Caco-2 (cell line): ENCODE results near the gene ZNF774. TPM values are rescaled to one million over a fixed set of nuclear protein-coding genes. Genes with fewer than 3 reads are reported as not detected.

Experiments
- BruUV-seq: library from RNA; stranded (reverse); fragments of 400-500 nt; replicated peaks from 2 replicates; lab custom pipeline; 2021; lab: Mats Ljungman, UMichigan
- CTCF ChIA-PET: fragments of 300-600 bp; sonication (Branson Sonifier 250); formaldehyde crosslinking; loops from one replicate; lab custom pipeline; 2022; ENCODE audit warnings: antibody characterized with exemption; lab: Charles Lee
- POLR2A ChIA-PET: fragments of 300-600 bp; sonication (Branson Sonifier 250); formaldehyde crosslinking; loops from one replicate; lab custom pipeline; 2022; ENCODE audit warnings: antibody characterized with exemption; lab: Charles Lee
- DNase-seq, 2 experiments: peaks; one replicate each; pipeline versions ENCODE4 v3.0.0 to v3.0.0-alpha.2; 2020 to 2022
- H3K27me3 ChIP-seq: replicated peaks from 2 replicates; pipeline ENCODE4 v1.6.0; 2011; ENCODE audit warnings: low read length; ENCODE audit not compliant: control insufficient read depth, insufficient read depth
- H3K36me3 ChIP-seq: 2 replicates; pipeline ENCODE4 v1.5.1; 2011; ENCODE audit warnings: low read length; ENCODE audit not compliant: control insufficient read depth, insufficient read depth
- H3K4me1 ChIP-seq: fragments of 250-450 bp; sonication (Bioruptor Pico); 2 replicates; pipeline ENCODE4 v1.5.1; 2020; ENCODE audit warnings: mild to moderate bottlenecking
- H3K4me3 ChIP-seq: 2 replicates; pipeline ENCODE4 v1.5.1; 2011; ENCODE audit warnings: low read depth, mild to moderate bottlenecking, control low read depth, low read length
- H3K9me3 ChIP-seq: fragments of 250-450 bp; sonication (Bioruptor Pico); 2 replicates; pipeline ENCODE4 v1.5.1; 2020; ENCODE audit warnings: mild to moderate bottlenecking, moderate library complexity
- H3K27ac Mint-ChIP-seq: one replicate; pipeline ENCODE4 v1.8.0; 2022; ENCODE audit warnings: mixed read lengths; ENCODE audit not compliant: unreplicated experiment
- H3K27me3 Mint-ChIP-seq: one replicate; pipeline ENCODE4 v1.8.0; 2022; ENCODE audit warnings: mixed read lengths; ENCODE audit not compliant: insufficient read depth, unreplicated experiment
- H3K36me3 Mint-ChIP-seq: one replicate; pipeline ENCODE4 v1.8.0; 2022; ENCODE audit warnings: mild to moderate bottlenecking, mixed read lengths; ENCODE audit not compliant: insufficient read depth, unreplicated experiment
- H3K4me1 Mint-ChIP-seq: one replicate; pipeline ENCODE4 v1.8.0; 2022; ENCODE audit warnings: low read depth, mixed read lengths; ENCODE audit not compliant: unreplicated experiment
- H3K4me3 Mint-ChIP-seq: one replicate; pipeline ENCODE4 v1.8.0; 2022; ENCODE audit warnings: mild to moderate bottlenecking, moderate library complexity, mixed read lengths; ENCODE audit not compliant: unreplicated experiment
- H3K9me3 Mint-ChIP-seq: one replicate; pipeline ENCODE4 v1.8.0; 2022; ENCODE audit warnings: mixed read lengths; ENCODE audit not compliant: unreplicated experiment
- CTCF ChIP-seq, 2 experiments: fragments of 200-600 bp in 1 of 2; IDR thresholded peaks; 1 replicate in 1 of 2; 2 replicates in 1 of 2; pipeline versions ENCODE4 v1.5.1 to v1.8.0; 2011 to 2022; ENCODE audit warnings: antibody characterized with exemption in 1 of 2, control low read depth in 1 of 2, inconsistent platforms in 1 of 2, low read depth in 1 of 2, low read length in 1 of 2, mild to moderate bottlenecking in 1 of 2, moderate library complexity in 1 of 2; ENCODE audit not compliant: insufficient read depth in 1 of 2, severe bottlenecking in 1 of 2, unreplicated experiment in 1 of 2
- intact Hi-C: fragments of 100-400 bp; cut with micrococcal nuclease; formaldehyde crosslinking; loops from one replicate; pipeline ENCODE4 v1.10.0; 2022; ENCODE audit not compliant: unreplicated experiment
- total RNA-seq: library from RNA; stranded (reverse); gene quantifications from 2 replicates; pipeline ENCODE4 v1.2.3, GENCODE V29; 2022

ZNF774 gene
- total RNA-seq, 1 experiment from 2014 or later, result 11.9 TPM

- intact Hi-C loops, result loop anchor here (1.0 kb wide), 1 partner anchor 11 kb away; no protein-coding TSS in a partner anchor
- DNase-seq, result peak; percentile 80 to 84
- peaks cover 41% of the 10 kb centered on the region for H3K4me1 ChIP-seq
- no TSS peak for BruUV-seq
- Mint-ChIP-seq H3K27me3 (no peaks in the 10 kb centered on the region), H3K4me1 (peaks cover 33% of the 10 kb centered on the region), H3K36me3 (peaks cover 16% of the 10 kb centered on the region), H3K4me3 (peak overlapping the region; percentile 33), H3K27ac (peak overlapping the region; percentile 96), H3K9me3 (no peaks in the 10 kb centered on the region)
- TF ChIP-seq CTCF (IDR thresholded peaks at IDR 0.05; ENCODE audit: insufficient read depth in 1 of 2, low read depth in 1 of 2, low read length in 1 of 2, severe bottlenecking in 1 of 2, unreplicated experiment in 1 of 2), result no peak
- ChIA-PET CTCF (interaction anchor here (1.4 kb wide), 1 partner anchor 13 kb away, joined by 12 read pairs; the partner anchor contains the start of gene IQGAP1), POLR2A (interaction anchor here (1.4 to 3.1 kb wide), 3 partner anchors 12 to 13 kb away, joined by 3 to 19 read pairs (median 7); partner anchors contain the start of gene IQGAP1)
- no peaks in the 10 kb centered on the region for H3K9me3 ChIP-seq
- no peak overlapping the region for H3K4me3 ChIP-seq
- H3K27me3 ChIP-seq, result no peaks in the 10 kb centered on the region
- H3K36me3 ChIP-seq, result no peaks in the 10 kb centered on the region
Observed at GRCh38 chr15:90400759-90401314, 48.8 kb downstream of the ZNF774 start.

- Mint-ChIP-seq H3K9me3 (no peaks in the 10 kb centered on the region), H3K27me3 (no peaks in the 10 kb centered on the region), H3K36me3 (peaks cover 12% of the 10 kb centered on the region), H3K4me1 (peaks cover 39% of the 10 kb centered on the region), H3K4me3 (peak overlapping the region; percentile 33), H3K27ac (peak overlapping the region; percentile 96)
- CTCF ChIA-PET, result interaction anchor here (1.4 kb wide), 1 partner anchor 14 kb away, joined by 12 read pairs; the partner anchor contains the start of gene IQGAP1
- peaks cover 41% of the 10 kb centered on the region for H3K4me1 ChIP-seq
- TF ChIP-seq CTCF (IDR thresholded peaks at IDR 0.05; ENCODE audit: insufficient read depth in 1 of 2, low read depth in 1 of 2, low read length in 1 of 2, severe bottlenecking in 1 of 2, unreplicated experiment in 1 of 2), result no peak
- intact Hi-C loops, result loop anchor here (1.0 kb wide), 1 partner anchor 11 kb away; no protein-coding TSS in a partner anchor
- POLR2A ChIA-PET, result interaction anchor here (1.4 to 3.1 kb wide), 2 partner anchors 11 to 13 kb away, joined by 3 to 19 read pairs; partner anchors contain the start of gene IQGAP1
- no peaks in the 10 kb centered on the region for H3K27me3 ChIP-seq
- H3K4me3 ChIP-seq, result no peak overlapping the region
- DNase-seq, result no peak
- BruUV-seq, result no TSS peak
- H3K36me3 ChIP-seq, result no peaks in the 10 kb centered on the region
- no peaks in the 10 kb centered on the region for H3K9me3 ChIP-seq
Observed at GRCh38 chr15:90401495-90401894, 49.4 kb downstream of the ZNF774 start.

- no peak for TF ChIP-seq CTCF (IDR thresholded peaks at IDR 0.05; ENCODE audit: insufficient read depth in 1 of 2, low read depth in 1 of 2, low read length in 1 of 2, severe bottlenecking in 1 of 2, unreplicated experiment in 1 of 2)
- peak overlapping the region; percentile 96 for H3K27ac Mint-ChIP-seq
- POLR2A ChIA-PET, result interaction anchor here (1.4 to 3.1 kb wide), 2 partner anchors 11 to 14 kb away, joined by 3 to 19 read pairs; partner anchors contain the start of gene IQGAP1
- peaks cover 46% of the 10 kb centered on the region for H3K4me1 Mint-ChIP-seq
- no peaks in the 10 kb centered on the region for H3K27me3 ChIP-seq
- H3K4me3 Mint-ChIP-seq, result peak overlapping the region; percentile 40
- intact Hi-C loops, result loop anchor here (2.0 kb wide), 1 partner anchor 13 kb away; the partner anchor contains the start of gene IQGAP1
- no peaks in the 10 kb centered on the region for H3K36me3 ChIP-seq
- peaks cover 15% of the 10 kb centered on the region for H3K36me3 Mint-ChIP-seq
- DNase-seq, result no peak
- H3K9me3 Mint-ChIP-seq, result no peaks in the 10 kb centered on the region
- CTCF ChIA-PET, result interaction anchor here (1.4 kb wide), 1 partner anchor 14 kb away, joined by 12 read pairs; the partner anchor contains the start of gene IQGAP1
- no TSS peak for BruUV-seq
- H3K27me3 Mint-ChIP-seq, result no peaks in the 10 kb centered on the region
- H3K4me3 ChIP-seq, result no peak overlapping the region
- no peaks in the 10 kb centered on the region for H3K9me3 ChIP-seq
- peaks cover 45% of the 10 kb centered on the region for H3K4me1 ChIP-seq
Observed at GRCh38 chr15:90402223-90402622, 50.1 kb downstream of the ZNF774 start.
